Measurements from ENCODE around the gene EXOC7.

GRCh38 chr17:76063875-76064546 is 39.6 kb downstream of the EXOC7 start:
- no peak for TF ChIP-seq TCF7L2 (IDR thresholded peaks at IDR 0.05; ENCODE audit: borderline replicate concordance, extremely low read depth, insufficient read depth, insufficient read length)
- TF ChIP-seq POLR2A (IDR thresholded peaks at IDR 0.05; ENCODE audit: borderline replicate concordance, extremely low read depth, insufficient read depth, insufficient read length) = no peak
- no peak for TF ChIP-seq POLR2AphosphoS5 (IDR thresholded peaks at IDR 0.05; ENCODE audit: low read depth, low read length)
